K562 treated with DMSO at 1 percent for 24 hours (cell line): Measurements from ENCODE around the gene OTUB2. TPM values are rescaled to one million over a fixed set of nuclear protein-coding genes. Genes with fewer than 3 reads are reported as not detected.

Experiments used
- total RNA-seq: library from RNA; unstranded; fragments of 300-600 nt; gene quantifications from 2 replicates; pipeline ENCODE4 v1.2.3, GENCODE V29; 2022; ENCODE audit warnings: low read depth; ENCODE audit not compliant: insufficient read depth

The OTUB2 gene
- total RNA-seq, result 0.24 TPM in 1 of 2 replicates, not detected in the other

DNA sequence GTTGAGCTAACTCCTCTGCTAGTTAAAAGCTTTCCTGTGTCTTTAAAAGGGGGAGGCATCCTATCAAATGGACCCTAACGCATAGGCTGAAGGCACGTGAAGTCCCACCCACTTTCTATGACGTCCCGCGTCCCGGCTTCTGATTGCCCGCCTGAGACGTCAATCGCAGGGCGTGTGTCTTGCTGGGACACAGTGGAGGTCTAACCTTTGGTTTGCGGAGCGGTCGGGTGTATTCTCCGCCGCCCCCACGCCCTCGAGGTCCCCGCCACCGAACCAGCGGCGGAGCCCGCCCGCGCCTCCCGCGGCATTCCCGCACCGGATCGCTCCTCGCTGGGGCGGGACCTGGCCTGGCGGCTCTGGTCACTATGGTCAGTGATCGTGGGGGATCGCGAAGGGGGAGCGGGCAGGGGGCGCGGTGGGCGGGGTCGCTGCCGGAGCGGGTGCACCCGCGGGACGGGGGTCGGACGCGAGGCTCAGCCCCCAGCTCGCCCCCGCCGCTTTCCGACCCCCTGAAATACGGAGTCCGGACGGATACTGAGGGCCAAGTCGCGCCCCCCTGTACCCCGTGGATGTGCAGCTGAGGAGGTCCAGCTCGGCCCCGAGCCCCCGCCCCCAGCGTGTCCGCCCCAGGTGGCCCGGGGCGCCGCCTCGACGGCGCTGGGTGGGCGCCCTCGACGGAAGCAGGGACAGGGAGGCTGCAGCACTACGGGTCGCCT, at the start of gene OTUB2:
OTUB2 (plus strand) TSS at position 168 of the 716 bp plus-strand sequence; CDS start at position 366, 198 bp downstream.

GRCh38 chr14:93976477-93977057, 49.6 kb upstream of the OTUB2 start, which contains the start of gene ASB2:
Gene ASB2 (minus strand): TSS chr14:93976570. CDS start chr14:93964539, 12,031 bp downstream.

GRCh38 chr14:93997082-93997481, 29.1 kb upstream of the OTUB2 start, which contains the start of gene CCDC197:
Gene CCDC197 (plus strand): TSS chr14:93997301. CDS start chr14:93998132, 831 bp downstream.

DNA sequence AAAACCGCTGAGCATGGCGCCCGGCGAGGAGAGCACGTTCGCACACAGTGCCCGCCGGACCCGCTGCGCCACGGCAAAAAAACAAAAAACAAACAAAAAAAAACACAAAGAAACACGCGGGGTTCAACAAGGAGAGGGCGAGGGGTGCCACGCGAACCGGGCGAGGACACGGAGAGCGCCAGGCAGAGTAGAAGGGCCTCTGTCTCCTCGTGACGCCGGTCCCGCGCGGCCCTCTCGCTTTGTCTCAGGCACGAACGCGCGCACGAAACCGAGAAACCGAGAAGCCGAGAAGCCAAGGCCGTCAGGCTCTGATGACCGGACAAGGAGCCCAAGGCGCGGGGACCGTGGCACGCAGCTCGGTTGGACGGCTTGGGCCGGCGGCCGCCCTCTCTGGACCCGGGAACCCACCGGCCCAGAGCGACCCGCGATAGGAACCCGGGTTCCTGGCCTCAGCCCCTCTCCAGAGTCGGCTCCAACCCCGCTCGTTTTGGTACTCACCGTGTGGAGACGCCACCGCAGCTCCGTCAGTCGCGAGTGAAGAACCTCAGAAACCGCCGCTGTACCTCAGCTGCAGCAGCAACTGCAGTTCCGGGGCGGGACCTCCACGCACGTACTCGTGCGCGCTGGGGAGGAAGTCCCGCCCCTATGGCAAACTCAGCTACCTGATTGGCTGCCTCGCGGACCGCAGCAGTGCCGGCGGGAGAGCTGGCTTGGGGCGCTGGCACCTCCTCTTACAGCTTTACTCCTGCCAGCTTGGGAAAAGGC, 54.7 kb downstream of the OTUB2 start, which contains the start of the genes DDX24 and IFI27L1:
DDX24 (minus strand) TSS at position 582 of the 765 bp plus-strand sequence. CDS start 1,460 bp downstream, outside the sequence.
IFI27L1 (plus strand) TSS at position 690 of the 765 bp plus-strand sequence. CDS start 15,628 bp downstream, outside the sequence.

Other genes with a start within 250 kb of the OTUB2 start
- not detected in 2 replicates for gene PRIMA1, start 237.9 kb upstream of the OTUB2 start, total RNA-seq
- not detected in 2 replicates for gene FAM181A, start 99.0 kb upstream of the OTUB2 start, total RNA-seq
- 4.4 and 6.8 TPM in 2 replicates for gene ASB2, start 49.8 kb upstream of the OTUB2 start, total RNA-seq
- gene CCDC197, start 29.0 kb upstream of the OTUB2 start, total RNA-seq, result not detected in 2 replicates
- 53.0 and 62.7 TPM in 2 replicates for gene DDX24, start 54.9 kb downstream of the OTUB2 start, total RNA-seq
- 50.7 and 53.5 TPM in 2 replicates for gene IFI27L1, start 55.0 kb downstream of the OTUB2 start, total RNA-seq
- gene IFI27, start 84.4 kb downstream of the OTUB2 start, total RNA-seq, result 6.7 and 8.4 TPM in 2 replicates
- gene IFI27L2, start 103.3 kb downstream of the OTUB2 start, total RNA-seq, result 30.0 and 33.3 TPM in 2 replicates
- not detected in 2 replicates for gene PPP4R4, start 148.0 kb downstream of the OTUB2 start, total RNA-seq